ENCODE measurements around the gene TMEM119. TPM values are rescaled to one million over a fixed set of nuclear protein-coding genes. Genes with fewer than 3 reads are reported as not detected.

Gene TMEM119
- total and polyA plus RNA-seq, 10 of the 15 experiments (the other 5 are each of a cell fraction or from before 2014, with no cell fraction given), result 0.11 to 0.44 (median 0.19) TPM; not detected in 5

GRCh38 chr12:108564724-108565123, 33.2 kb downstream of the TMEM119 start:
- BruUV-seq (replicated peaks), result no TSS peak
- FAIRE-seq, result no peak
- H3K27ac ChIP-seq (ENCODE audit: control insufficient read depth, insufficient read depth), result peak overlapping the region; percentile 100
- POLR2A ChIA-PET, result interaction anchor here (0.5 to 14.2 kb wide), 8 partner anchors 9 to 286 kb away, joined by 3 to 211 read pairs (median 9); partner anchors contain the start of gene SELPLG
- no peak overlapping the region for H2AFZ ChIP-seq (ENCODE audit: control insufficient read depth, low read depth, low read length)
- H3K79me2 ChIP-seq (ENCODE audit: control insufficient read depth, insufficient read depth, low read length), result peaks cover 63% of the 10 kb centered on the region
- SMC1A ChIA-PET (ENCODE audit: uncharacterized antibody, unreplicated experiment), result interaction anchor here (0.5 to 26.5 kb wide), 17 partner anchors 8 to 386 kb away, joined by 3 to 718 read pairs (median 6); partner anchors contain the start of gene SELPLG
- no peaks in the 10 kb centered on the region for H3K9me3 ChIP-seq (replicated peaks; ENCODE audit: control insufficient read depth, insufficient read depth, low read length)
- H3K27me3 ChIP-seq (replicated peaks in 1 of 2; ENCODE audit: control insufficient read depth in 2 of 2, insufficient read depth in 2 of 2, low read length in 1 of 2), result no peaks in the 10 kb centered on the region
- DNase-seq (ENCODE audit: low read depth, low spot score), result no peak
- H3K9ac ChIP-seq (ENCODE audit: control insufficient read depth, insufficient read depth, low read length), result peak overlapping the region; percentile 87
- CTCF ChIA-PET, result interaction anchor here (0.6 to 21.5 kb wide), 16 partner anchors 7 to 385 kb away, joined by 3 to 866 read pairs (median 7); partner anchors contain the start of genes FICD and SELPLG
- 0 out of 2 replicates have a peak overlapping the region, but pooled peaks have one; percentile 89 for H3K4me3 ChIP-seq
- intact Hi-C loops (cut with micrococcal nuclease; ENCODE audit: unreplicated experiment) (loop anchor here (1.0 to 5.0 kb wide), 3 partner anchors 143 to 388 kb away; no protein-coding TSS in a partner anchor), in situ Hi-C loops (cut with MboI) (loop anchor here (5.0 kb wide), 5 partner anchors 53 to 528 kb away; partner anchors contain the start of gene ALKBH2)
- H4K20me1 ChIP-seq (ENCODE audit: control insufficient read depth, insufficient read depth), result no peaks in the 10 kb centered on the region
- ATAC-seq, result no peak
- H3K36me3 ChIP-seq (ENCODE audit: control insufficient read depth in 2 of 2, insufficient read depth in 2 of 2, low read length in 1 of 2), result peaks cover 6 to 24% of the 10 kb centered on the region in 2 experiments
- H3K4me2 ChIP-seq (ENCODE audit: control insufficient read depth, insufficient read depth), result peak overlapping the region; percentile 92
- RAD21 ChIA-PET (ENCODE audit: unreplicated experiment), result interaction anchor here (0.7 to 23.0 kb wide), 15 partner anchors 9 to 528 kb away, joined by 3 to 633 read pairs (median 6); partner anchors contain the start of genes ALKBH2 and SELPLG
- peaks cover 53% of the 10 kb centered on the region for H3K4me1 ChIP-seq (ENCODE audit: control insufficient read depth, insufficient read depth, low read length)
- TF ChIP-seq TBL1XR1 (IDR thresholded peaks at IDR 0.05; ENCODE audit: low read depth, low read length), result no peak

DNA sequence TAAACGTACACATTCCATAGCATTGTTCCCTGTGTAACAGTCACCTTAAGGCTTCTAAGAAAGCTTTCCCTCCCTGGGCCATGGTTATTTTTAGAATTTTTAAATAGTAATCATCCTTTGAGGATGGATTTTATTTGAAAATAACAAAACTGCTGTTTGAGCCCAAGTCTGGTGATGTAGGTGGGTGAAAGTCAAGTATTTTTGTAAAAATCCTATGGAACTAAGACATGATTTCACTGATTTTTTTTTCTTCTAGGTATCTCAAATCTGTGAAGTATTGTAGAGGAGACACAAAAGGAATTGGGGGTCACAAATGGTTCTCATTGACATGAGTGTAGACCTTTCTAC, 34.1 kb downstream of the TMEM119 start:
- Histone ChIP-seq H3K4me2 (ENCODE audit: control insufficient read depth, insufficient read depth) (peak overlapping the region; percentile 92), H3K4me1 (ENCODE audit: control insufficient read depth, insufficient read depth, low read length) (peaks cover 47% of the 10 kb centered on the region), H2AFZ (ENCODE audit: control insufficient read depth, low read depth, low read length) (no peak overlapping the region), H4K20me1 (ENCODE audit: control insufficient read depth, insufficient read depth) (no peaks in the 10 kb centered on the region), H3K27ac (ENCODE audit: control insufficient read depth, insufficient read depth) (peak overlapping the region; percentile 100), H3K36me3 (ENCODE audit: control insufficient read depth in 2 of 2, insufficient read depth in 2 of 2, low read length in 1 of 2) (peaks cover 6 to 24% of the 10 kb centered on the region in 2 experiments), H3K79me2 (ENCODE audit: control insufficient read depth, insufficient read depth, low read length) (peaks cover 72% of the 10 kb centered on the region), H3K9me3 (replicated peaks; ENCODE audit: control insufficient read depth, insufficient read depth, low read length) (no peaks in the 10 kb centered on the region), H3K4me3 (peak overlapping the region; percentile 89), H3K27me3 (replicated peaks in 1 of 2; ENCODE audit: control insufficient read depth in 2 of 2, insufficient read depth in 2 of 2, low read length in 1 of 2) (no peaks in the 10 kb centered on the region), H3K9ac (ENCODE audit: control insufficient read depth, insufficient read depth, low read length) (peak overlapping the region; percentile 87)
- TF ChIP-seq, protein P1, sequence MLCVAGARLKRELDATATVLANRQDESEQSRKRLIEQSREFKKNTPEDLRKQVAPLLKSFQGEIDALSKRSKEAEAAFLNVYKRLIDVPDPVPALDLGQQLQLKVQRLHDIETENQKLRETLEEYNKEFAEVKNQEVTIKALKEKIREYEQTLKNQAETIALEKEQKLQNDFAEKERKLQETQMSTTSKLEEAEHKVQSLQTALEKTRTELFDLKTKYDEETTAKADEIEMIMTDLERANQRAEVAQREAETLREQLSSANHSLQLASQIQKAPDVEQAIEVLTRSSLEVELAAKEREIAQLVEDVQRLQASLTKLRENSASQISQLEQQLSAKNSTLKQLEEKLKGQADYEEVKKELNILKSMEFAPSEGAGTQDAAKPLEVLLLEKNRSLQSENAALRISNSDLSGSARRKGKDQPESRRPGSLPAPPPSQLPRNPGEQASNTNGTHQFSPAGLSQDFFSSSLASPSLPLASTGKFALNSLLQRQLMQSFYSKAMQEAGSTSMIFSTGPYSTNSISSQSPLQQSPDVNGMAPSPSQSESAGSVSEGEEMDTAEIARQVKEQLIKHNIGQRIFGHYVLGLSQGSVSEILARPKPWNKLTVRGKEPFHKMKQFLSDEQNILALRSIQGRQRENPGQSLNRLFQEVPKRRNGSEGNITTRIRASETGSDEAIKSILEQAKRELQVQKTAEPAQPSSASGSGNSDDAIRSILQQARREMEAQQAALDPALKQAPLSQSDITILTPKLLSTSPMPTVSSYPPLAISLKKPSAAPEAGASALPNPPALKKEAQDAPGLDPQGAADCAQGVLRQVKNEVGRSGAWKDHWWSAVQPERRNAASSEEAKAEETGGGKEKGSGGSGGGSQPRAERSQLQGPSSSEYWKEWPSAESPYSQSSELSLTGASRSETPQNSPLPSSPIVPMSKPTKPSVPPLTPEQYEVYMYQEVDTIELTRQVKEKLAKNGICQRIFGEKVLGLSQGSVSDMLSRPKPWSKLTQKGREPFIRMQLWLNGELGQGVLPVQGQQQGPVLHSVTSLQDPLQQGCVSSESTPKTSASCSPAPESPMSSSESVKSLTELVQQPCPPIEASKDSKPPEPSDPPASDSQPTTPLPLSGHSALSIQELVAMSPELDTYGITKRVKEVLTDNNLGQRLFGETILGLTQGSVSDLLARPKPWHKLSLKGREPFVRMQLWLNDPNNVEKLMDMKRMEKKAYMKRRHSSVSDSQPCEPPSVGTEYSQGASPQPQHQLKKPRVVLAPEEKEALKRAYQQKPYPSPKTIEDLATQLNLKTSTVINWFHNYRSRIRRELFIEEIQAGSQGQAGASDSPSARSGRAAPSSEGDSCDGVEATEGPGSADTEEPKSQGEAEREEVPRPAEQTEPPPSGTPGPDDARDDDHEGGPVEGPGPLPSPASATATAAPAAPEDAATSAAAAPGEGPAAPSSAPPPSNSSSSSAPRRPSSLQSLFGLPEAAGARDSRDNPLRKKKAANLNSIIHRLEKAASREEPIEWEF (IDR thresholded peaks at IDR 0.05; ENCODE audit: insufficient replicate concordance, low read depth, low read length), result peak; percentile 5
- TF ChIP-seq WRNIP1 (IDR thresholded peaks at IDR 0.05; ENCODE audit: borderline replicate concordance, low read depth, low read length) (no peak), CREB1 (IDR thresholded peaks at IDR 0.05; ENCODE audit: low read depth) (no peak), ZNF274 (IDR thresholded peaks at IDR 0.05; ENCODE audit: insufficient read depth, insufficient read length) (no peak), NFYA (IDR thresholded peaks at IDR 0.05; ENCODE audit: borderline replicate concordance, low read depth, low read length) (no peak), BRCA1 (IDR thresholded peaks at IDR 0.05; ENCODE audit: low read depth, low read length) (no peak), IRF3 (IDR thresholded peaks at IDR 0.05) (no peak)
- ChIA-PET POLR2A (interaction anchor here (1.0 to 14.2 kb wide), 5 partner anchors 10 to 100 kb away, joined by 4 to 211 read pairs (median 44); partner anchors contain the start of gene SELPLG), RAD21 (ENCODE audit: unreplicated experiment) (interaction anchor here (0.9 to 23.0 kb wide), 10 partner anchors 10 to 529 kb away, joined by 3 to 633 read pairs (median 18); partner anchors contain the start of genes ALKBH2 and SELPLG), CTCF (interaction anchor here (1.0 to 21.5 kb wide), 12 partner anchors 8 to 386 kb away, joined by 4 to 866 read pairs (median 9); partner anchors contain the start of genes FICD and SELPLG), SMC1A (ENCODE audit: uncharacterized antibody, unreplicated experiment) (interaction anchor here (0.8 to 26.5 kb wide), 15 partner anchors 9 to 387 kb away, joined by 3 to 718 read pairs (median 11); partner anchors contain the start of gene SELPLG)
- intact Hi-C loops (cut with micrococcal nuclease; ENCODE audit: unreplicated experiment), result loop anchor here (1.0 to 5.0 kb wide), 7 partner anchors 23 to 389 kb away; partner anchors contain the start of gene CORO1C
- ATAC-seq (no peak), FAIRE-seq (no peak), DNase-seq (ENCODE audit: low read depth, low spot score) (no peak)
- WGBS (ENCODE audit: insufficient coverage, insufficient replicate concordance, low lambda C conversion rate, missing lambda C conversion rate), result 0% methylated on average over 1 of the region's 1 CpG
- no TSS peak for BruUV-seq (replicated peaks)
- in situ Hi-C loops (cut with MboI), result loop anchor here (5.0 kb wide), 1 partner anchor 389 kb away; no protein-coding TSS in a partner anchor

Measured in GM12878 (cell line).